ENCODE measurements around the gene CCSER1.
"Not testable (repeated sequence)": the region's sequence is repeated elsewhere in the genome, so short reads cannot be mapped to it uniquely, and the experiment has no call there.

CCSER1 gene

DNA sequence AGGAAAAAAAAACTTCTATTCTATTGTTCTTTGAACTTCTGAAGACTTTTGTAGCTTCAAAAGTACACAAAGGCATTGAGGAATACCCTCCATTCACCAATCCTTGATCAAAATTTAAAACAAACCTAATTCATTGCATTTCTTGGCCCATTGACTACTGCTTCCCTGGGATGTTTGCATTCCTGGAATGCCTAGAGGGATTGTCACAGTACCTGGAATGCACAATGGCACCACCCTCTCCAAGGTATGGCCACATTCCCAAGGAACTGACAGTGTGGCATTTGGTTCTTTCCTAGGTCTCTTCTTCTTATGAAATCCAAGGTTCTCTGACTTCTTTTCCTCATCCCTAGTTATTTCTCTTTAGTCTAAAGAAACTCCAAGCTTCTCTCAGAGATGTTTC lies 600.7 kb downstream of the CCSER1 start:
- no peak for FAIRE-seq

DNA sequence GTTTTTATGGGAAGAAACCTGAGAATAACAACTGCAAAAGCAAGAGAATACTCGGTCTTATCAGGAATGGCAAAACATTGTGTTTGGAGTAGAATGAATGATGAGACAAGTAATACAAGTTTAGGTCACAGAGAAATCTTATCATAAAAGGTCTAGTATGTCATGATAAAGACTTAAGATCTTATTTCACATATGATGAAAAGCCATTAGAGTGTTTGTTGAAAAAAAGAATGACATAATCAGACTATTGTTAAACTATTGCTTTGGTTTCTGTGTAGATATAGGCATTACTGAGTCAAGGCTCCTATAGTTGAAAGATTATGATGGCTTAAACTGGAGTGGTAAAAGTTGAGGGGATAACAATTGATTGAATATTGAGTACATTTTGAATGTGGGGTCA lies 603.6 kb downstream of the CCSER1 start:
- no peak for FAIRE-seq

DNA sequence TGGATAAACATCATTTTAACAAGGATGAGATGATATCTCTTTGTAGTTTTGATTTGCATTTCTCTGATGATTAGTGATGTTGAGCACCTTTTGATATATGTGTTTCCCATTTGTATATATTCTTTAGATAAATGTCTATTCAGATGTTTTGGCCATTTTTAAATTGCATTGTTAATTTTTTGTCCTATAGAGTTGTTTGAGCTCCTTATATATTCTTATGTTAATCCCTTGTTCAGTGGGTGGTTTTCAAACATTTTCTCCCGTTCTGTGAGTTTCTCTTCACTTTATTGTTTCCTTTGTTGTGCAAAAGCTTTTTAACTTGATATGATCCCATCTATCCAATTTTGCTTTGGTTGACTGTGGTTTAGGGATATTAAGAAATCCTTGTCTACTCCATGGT lies 606.0 kb downstream of the CCSER1 start:
- FAIRE-seq = no peak

DNA sequence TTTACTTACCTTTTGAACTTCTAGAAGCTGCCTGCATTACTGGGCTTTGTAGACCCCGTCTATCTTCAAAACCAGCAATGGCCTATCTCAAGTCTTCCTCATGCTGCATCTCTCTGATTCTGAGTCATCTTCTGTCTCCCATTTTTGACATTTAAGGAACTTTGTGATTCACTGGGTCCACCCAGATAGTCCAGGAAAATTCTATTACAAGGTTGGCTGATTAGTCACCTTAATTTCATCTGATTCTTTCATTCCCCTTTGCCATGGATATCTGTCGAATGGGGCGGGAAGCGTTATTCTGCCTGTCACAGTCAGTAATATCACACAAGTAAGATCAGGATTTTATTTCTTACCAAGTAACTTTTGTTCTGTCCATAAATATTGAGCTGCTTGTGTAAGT lies 618.0 kb downstream of the CCSER1 start:
- no peak for FAIRE-seq

DNA sequence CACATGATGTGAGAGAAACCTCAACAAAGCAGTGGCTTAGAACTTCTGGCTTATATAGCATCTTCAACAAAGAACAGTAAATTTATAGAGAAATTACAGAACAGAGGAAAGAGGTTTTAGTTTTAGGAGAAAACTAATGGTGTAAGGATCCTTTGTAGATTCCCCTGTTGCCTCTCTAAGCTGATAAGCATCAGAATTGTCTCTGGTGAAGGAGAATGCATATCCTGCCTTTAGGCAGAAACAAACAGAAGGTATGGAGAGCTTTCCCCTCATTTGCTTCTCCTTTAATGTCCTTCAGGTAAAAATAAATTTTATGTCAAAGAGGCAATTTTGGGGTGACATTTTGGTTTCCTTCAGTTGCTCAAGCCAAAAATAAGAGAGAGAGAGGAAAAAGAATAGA lies 625.9 kb downstream of the CCSER1 start:
- FAIRE-seq = no peak

DNA sequence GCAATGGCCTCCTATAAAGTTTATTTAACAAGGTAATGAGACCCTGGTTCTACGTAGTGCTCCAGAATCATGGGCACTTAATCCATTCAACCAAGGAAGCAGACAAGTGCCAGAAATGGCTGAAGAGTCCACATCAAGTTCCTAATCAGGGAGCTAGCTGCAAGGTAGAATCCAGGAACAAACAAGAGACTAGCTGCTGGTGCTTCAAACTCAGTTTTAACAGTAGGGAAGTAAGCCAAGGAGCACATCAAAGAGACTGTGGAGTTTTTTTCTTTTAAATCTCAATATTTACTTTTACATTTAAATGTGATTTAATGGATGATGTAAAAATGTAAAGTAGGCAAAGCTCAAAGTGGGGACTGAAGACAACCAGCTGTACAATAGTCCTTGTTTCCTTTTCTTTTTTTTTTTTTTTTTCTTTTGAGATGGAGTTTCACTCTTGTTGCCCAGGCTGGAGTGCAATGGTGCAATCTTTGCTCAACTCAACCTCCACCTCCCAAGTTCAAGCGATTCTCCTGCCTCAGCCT lies 630.4 kb downstream of the CCSER1 start:
- FAIRE-seq = no peak

DNA sequence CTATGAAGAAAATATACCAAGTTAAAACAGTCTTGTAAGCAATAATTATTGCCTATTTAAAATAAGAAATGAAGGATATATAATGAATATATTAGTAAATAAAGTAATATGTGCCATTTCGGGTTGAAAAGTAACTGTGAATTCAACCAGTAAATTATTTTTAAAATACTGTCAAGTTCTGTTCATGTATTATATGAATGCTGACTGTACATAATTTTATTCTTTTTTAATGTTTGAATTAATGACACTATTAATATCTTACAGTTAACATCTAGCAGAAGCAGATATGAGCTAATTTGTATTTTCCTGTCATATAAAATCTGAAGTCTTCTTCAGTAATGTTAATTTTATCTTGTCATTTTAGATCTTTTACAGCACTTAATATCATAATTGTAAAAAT lies 632.9 kb downstream of the CCSER1 start:
- no peak for FAIRE-seq

DNA sequence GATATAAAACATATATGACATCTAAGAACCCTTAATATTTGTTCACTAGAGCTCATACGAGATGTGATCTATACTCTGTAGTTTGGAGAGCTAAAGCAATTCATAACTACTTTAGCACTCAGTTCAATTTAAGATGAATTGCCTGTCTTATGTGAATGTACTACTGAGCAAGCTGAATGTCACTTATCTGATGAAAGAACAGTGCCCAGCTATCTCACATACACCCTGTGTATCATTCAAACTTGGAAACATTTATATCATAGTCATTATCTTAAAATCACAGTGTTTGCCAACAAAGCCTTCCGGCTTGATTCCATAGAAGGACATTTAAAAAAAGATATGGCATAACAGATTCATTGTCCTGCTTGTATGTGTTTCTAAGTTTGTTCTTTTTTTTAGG lies 639.6 kb downstream of the CCSER1 start:
- FAIRE-seq = no peak

DNA sequence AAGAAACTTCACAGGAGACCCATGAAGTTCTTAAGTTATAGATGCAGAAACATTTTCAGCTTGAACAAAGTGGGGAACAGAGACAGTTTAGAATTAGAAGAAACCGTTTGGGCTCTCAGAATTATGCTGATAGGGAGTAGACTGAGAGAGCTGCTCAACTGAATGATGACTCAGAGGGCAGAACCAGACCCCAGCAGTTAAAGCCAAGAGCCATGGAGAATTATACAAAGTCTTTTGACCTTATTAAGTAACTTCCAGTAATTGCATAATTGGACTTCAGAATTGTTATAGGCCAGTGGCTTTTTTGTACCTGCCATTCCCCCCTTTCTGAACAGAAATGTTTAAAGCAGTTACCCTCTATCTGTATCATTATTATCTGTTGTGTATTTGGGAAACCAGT lies 642.1 kb downstream of the CCSER1 start:
- FAIRE-seq = no peak

DNA sequence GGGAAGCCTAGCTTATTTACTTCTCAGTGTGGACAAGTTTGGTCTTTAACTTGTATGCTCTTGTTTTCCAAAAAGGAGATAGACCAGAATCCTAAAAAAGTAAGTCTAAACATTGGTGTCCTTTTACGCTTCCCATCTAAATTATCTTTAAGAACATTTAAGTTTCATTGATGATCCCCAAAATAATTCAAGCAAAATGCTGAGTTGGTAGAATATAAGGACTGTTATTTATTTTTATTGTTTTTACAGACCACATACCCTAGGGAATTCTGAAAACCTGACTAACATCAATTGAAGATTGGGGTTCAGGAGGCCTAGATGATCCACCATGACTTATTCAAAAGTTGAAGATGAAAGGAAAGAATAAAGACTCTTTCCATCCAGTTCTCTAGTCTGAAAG lies 653.0 kb downstream of the CCSER1 start:
- no peak for FAIRE-seq

DNA sequence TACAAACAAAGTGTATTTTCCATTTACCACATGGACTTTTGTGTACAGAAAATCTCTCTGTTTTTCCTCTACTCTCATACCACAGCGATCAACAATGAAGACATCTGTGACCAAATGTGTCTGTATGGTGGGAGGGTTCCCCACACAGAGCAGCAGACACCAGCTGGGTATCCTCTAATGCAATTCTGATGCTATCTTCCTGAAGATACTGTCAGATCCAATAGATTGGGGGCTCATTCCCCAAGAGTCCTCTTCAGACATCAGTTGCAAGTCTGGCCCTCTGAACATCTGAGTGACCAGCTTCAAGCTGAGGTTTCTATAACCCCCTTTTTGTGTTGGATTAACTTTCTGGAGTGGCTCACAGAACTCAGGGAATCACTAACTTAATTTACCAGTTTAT lies 659.4 kb downstream of the CCSER1 start:
- FAIRE-seq = no peak

DNA sequence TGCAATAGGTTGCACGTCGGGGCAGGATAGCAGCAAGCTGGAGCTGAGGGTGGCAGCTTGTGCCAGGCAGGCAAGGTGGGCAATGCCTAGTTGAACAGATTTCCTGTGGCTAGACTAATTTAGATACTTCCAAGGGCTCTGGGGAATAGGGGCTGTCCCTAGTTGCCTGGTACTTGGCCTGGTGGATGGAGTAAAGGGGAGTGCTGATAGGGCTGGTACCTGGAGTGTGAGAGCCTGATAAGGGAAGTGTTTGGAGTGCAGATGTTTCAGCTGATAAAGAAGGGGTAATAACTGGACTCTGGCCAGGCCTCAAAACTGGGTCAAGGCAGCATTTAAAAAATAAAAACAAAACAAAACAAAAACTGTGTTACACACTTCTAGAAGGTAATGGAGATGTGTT lies 665.5 kb downstream of the CCSER1 start:
- no peak for FAIRE-seq

DNA sequence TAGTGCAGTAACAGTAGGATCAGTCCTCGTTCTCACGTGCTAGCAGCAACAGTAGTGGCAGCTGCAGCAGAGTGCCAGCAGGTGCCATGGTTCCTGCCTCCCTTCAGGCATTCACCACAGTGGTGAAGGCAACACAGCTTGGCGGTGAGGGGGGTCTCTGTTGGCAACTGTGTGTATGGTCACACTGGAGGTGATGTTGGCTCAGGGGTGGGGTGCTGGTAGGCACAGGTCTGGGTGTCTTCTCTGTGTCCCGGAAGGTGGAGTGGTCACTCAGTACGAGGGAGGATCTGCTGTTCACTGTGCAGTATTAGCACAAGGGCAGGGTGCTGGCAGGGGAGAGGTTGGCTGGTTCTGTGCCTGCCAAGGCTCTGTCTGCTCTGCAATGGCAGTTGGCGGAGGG lies 671.8 kb downstream of the CCSER1 start:
- no peak for FAIRE-seq

DNA sequence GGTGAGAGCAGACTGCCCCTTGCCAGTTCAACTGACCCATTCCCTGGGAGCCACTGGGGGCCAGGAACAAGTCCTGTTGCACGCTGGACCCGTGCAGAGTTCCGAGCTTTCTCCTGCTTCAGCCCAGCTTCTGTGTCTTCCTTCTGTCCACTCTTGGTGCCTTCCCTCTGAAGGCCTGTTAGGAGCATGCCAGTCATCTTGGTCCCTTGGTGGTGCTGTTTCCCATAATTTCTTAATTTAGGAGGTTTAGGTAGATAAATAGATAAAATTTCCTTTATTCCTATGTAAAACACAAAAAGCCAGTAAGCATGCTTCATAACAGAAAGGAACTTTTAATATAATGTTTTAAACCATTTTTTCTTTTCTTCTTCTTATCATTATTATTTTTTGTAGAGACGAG lies 672.7 kb downstream of the CCSER1 start:
- no peak for FAIRE-seq

DNA sequence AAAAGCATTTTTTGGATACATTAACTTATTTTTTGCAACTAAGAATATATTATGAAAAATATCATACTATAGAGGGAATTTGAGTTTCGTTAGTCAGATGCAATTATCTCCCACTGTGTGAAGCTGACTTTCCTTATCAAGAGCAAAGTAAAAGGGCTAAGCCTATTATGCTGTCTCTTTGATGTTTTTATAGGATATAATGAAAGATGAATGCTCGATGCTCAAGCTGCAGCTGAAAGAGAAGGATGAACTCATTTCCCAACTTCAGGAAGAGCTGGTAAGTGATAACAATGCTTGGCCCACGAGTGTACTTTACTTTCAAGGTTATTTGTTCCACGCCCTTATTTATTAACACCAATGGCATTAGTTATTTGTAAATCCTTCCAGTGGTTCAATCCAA lies 688.4 kb downstream of the CCSER1 start:
- FAIRE-seq = no peak

DNA sequence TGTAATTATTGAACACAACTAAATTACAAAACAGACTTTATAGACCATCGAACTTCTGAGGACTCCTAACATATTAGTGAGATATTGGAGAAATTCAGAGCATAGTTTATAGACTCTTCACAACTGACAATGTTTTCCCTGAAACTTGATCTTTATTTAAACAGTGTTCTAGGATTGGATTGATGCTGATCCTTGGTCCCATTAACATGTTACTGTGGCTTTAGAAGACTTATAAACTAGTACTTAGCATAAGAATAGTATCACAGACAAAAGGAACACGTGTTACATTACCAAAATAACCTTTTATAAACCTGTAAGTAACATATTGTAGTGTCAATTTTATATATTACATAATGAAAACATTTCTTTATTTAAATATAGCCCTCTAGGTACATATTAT lies 689.6 kb downstream of the CCSER1 start:
- FAIRE-seq = no peak

DNA sequence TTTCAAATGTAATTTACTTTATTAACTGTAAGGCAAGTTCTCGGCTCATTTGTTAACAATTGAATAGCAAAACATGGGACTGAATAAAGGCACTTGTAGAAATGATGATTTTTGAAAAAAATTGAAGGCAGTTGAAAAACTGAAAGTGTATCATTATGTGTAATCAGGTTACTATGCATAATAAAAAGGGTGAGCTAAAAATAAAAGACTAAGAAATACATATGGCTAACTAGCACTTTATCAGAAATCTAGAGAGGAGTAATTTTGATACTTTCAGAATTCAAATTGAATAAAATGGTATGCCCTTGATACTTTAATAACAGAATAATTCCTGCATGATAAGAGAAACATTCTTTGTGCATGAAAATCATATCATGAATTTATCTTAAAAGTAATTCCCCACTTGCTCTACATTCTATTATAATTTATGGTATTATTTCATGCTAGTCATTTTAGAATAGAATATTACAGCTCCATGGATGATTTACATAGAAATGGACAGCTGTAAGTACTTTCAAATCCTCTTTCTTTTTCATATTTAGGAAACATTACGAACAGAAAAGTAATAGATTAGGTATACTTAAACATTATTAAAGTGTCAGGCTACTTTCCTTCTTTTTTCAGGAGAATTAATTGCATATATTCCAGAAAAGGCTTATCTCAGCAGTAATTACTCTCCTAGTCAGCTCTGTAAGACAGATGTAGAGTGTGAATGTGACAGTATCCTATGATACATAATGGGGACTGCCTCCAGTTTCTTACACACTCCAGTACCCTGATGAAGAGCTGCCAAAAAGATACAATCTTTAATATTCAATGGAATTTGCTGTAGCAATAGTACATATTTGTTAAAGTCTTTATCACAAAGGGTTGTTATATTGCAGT lies 697.3 kb downstream of the CCSER1 start:
- FAIRE-seq = no peak

DNA sequence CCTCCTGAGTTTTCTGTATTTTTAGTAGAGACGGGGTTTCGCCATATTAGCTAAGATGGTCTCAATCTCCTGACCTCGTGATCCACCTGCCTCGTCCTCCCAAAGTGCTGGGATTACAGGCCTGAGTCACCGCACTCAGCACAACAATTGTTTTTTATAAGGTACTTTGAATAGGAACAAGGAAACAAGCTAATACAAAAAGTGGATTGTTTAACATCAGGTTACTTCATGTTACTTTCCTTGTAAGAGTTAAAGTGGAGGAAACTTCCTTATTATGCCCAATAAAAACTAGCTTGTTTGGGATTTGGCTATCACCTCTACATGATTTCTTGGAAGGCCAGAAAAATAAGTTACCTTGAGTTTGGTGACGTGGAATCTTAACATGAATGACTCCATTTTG lies 698.7 kb downstream of the CCSER1 start:
- FAIRE-seq = no peak

DNA sequence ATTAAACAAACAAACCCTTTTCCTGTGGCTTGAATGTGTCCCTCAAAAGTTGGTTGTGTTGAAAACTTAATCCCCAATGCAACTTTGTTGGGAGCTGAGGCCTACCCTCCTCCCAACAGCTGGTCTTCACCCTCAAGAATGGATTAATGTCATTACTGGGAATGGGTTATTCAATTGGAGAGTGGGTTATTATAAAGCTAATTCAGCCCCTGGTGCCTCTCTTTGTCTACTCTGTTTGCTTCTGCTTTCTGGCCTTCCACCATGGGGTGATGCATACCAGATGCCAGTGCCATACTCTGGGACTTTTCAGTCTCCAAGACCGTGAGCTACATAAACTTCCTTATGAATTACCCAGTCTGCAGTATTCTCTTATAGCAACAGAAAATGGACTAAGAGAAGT lies 706.5 kb downstream of the CCSER1 start:
- FAIRE-seq = no peak

DNA sequence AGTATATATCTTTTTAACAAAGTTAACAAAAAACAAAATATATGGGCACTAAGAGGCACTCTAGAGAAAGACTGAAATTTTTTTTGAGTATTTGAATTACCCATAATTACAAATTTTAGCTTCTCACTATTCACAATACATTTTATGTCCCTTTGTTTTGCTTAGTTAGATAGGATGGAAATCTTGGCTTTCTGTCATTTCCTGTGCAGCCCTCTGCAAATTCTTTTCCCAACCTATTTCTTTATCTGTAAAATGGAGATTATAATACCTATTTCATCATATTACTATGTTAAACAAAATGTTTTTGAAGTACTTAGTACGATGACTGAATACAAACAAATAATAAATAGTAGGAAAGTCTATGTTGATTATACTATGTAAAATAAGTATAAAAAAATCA lies 710.0 kb downstream of the CCSER1 start:
- FAIRE-seq = no peak

DNA sequence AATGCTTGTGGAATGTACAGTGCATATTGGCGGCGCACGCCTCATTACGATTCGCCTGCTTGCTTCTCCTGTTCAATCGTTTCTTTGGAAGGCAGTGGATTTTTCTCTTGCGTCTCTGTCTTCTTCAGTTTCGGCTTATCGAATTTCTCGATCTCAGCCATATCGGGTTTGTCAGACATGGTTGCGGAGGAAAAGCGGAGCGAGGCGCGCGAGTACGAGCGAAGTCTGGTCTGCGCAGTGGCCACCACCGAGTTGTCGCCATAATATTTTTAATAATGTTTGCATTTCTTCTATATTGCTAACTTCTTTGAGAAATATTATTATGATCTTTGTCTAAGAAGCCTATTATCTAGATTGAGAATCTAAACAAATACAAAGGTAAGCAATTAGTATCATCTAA lies 711.7 kb downstream of the CCSER1 start:
- FAIRE-seq = not testable (repeated sequence)

DNA sequence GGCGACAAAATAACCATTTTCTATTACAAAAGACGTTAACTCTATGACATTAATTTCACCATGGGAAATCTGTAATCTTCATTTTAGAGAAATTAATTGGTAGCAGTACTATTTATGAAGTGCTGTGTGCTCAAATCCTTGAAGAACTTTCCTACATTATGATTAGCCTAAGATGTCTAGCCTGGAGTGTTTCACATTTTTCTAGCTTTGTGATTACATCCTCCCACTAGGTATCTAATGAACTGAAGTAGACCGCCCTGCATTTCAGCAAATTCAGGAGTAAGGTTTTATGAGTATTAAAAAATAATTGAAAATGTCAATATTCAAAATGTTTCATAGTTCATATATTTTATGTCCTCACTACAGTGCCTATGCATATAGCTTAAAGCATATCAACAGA lies 713.1 kb downstream of the CCSER1 start:
- no peak for FAIRE-seq

DNA sequence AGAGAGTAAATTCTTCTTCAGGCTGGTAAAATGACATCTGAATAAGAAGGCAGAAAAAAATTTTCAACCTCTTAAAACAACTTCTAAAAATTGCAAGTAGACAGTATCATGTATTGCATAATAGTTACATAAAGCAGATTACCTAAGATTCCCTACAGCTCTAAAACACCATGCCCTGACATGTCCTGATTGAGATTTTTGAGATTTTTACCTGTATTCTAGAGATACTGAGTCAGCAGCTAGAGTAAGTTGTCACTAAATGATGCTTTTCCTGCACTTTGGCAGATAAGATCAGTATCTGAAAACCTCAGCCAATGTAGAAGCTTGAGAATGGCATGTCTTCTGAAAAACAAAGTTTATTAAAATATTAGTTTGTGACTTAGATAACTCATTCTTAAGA lies 713.6 kb downstream of the CCSER1 start:
- no peak for FAIRE-seq

DNA sequence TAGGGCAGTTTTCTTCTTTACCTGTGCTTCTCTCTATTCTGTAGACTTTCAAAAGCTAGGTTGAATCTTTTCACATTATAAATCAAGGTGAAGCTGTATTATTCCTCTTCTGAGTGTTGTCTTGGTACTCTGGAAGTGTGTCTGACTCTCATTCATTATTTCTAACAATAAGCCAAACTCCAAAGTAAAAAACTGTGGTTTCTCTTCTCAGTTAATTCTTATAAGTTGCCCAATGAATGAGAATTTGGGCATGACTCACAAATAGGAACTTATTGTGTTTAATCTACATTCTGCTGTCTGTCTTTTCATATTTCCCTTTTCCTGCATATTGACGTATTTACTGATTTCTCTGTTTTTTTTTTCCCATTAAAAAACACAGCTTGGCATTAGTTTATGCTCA lies 714.5 kb downstream of the CCSER1 start:
- FAIRE-seq = no peak

DNA sequence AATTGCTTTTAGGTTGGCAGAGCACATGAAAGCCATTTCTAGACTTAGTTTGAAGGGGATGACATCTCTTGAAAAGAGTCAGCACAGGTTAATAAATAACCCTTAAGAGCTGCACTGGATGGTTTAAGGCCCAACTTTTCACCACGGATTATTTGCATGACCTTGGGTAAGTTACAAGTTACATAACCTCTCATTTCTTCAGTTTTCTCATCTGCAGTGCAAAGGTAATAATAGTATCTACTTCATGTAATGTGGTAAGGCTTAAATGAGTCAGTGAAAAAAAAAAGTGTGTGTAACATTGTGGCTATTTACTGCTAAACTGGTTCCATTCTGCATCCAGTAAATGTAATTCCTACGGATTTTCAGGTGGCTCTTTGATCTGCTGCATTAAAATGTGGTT lies 715.8 kb downstream of the CCSER1 start:
- no peak for FAIRE-seq

All from A204.1 (cell line).